HepG2 (cell line): ENCODE data around the gene PRR22. TPM values are rescaled to one million over a fixed set of nuclear protein-coding genes. Genes with fewer than 3 reads are reported as not detected.

ENCODE experiments used
- CEBPG ChIP-seq: IDR thresholded peaks from 2 replicates; pipeline ENCODE4 v1.6.1; 2016
- EHMT2 ChIP-seq: fragments of 200-600 bp; sonication (generic); IDR thresholded peaks from 2 replicates; pipeline ENCODE4 v1.7.0; 2017; ENCODE audit warnings: antibody characterized with exemption, low read depth, low read length, borderline replicate concordance
- JDP2 ChIP-seq: sonication (generic); formaldehyde crosslinking; IDR thresholded peaks from 2 replicates; pipeline ENCODE4 v1.8.1; 2022; ENCODE audit warnings: missing genetic modification reagents, borderline replicate concordance
- SALL2 ChIP-seq: sonication (generic); formaldehyde crosslinking; IDR thresholded peaks from 2 replicates; pipeline ENCODE4 v1.8.1; 2023; ENCODE audit warnings: mild to moderate bottlenecking, missing genetic modification reagents, inconsistent platforms
- SMARCC2 ChIP-seq: fragments of 450-650 bp; IDR thresholded peaks from 2 replicates; pipeline ENCODE4 v1.6.1; 2017; ENCODE audit warnings: antibody characterized with exemption, mild to moderate bottlenecking
- SMARCE1 ChIP-seq: fragments of 450-650 bp; IDR thresholded peaks from 2 replicates; pipeline ENCODE4 v1.6.1; 2017; ENCODE audit warnings: borderline replicate concordance
- SNRNP70 ChIP-seq: fragments of 200-400 bp; formaldehyde crosslinking; IDR thresholded peaks from 2 replicates; pipeline ENCODE4 v1.6.1; 2017; ENCODE audit warnings: mild to moderate bottlenecking, low read depth, low read length, moderate library complexity
- TOPORS ChIP-seq: sonication (generic); formaldehyde crosslinking; IDR thresholded peaks from 2 replicates; pipeline ENCODE4 v1.8.0; 2023; ENCODE audit warnings: mild to moderate bottlenecking, missing genetic modification reagents
- ZNF234 ChIP-seq: sonication (generic); formaldehyde crosslinking; conservative IDR thresholded peaks from 2 replicates; pipeline ENCODE4 v1.5.1; 2020; ENCODE audit warnings: mild to moderate bottlenecking, missing genetic modification reagents
- ZNF484 ChIP-seq: sonication (generic); formaldehyde crosslinking; IDR thresholded peaks from 2 replicates; pipeline ENCODE4 v1.5.1; 2020; ENCODE audit warnings: mild to moderate bottlenecking, low read depth, missing genetic modification reagents, borderline replicate concordance
- ZNF564 ChIP-seq: sonication (generic); formaldehyde crosslinking; IDR thresholded peaks from 2 replicates; pipeline ENCODE4 v1.8.1; 2023; ENCODE audit warnings: mild to moderate bottlenecking, missing genetic modification reagents
- ZNF674 ChIP-seq: sonication (generic); formaldehyde crosslinking; IDR thresholded peaks from 2 replicates; pipeline ENCODE4 v1.5.0; 2020; ENCODE audit warnings: low read depth, mild to moderate bottlenecking, missing genetic modification reagents
- ZNF720 ChIP-seq: sonication (generic); formaldehyde crosslinking; IDR thresholded peaks from 2 replicates; pipeline ENCODE4 v1.4.0; 2020; ENCODE audit warnings: missing genetic modification reagents
- ZNF724P ChIP-seq: sonication (generic); formaldehyde crosslinking; IDR thresholded peaks from 2 replicates; pipeline ENCODE4 v1.8.0; 2022; ENCODE audit warnings: missing genetic modification reagents, borderline replicate concordance
- ZSCAN21 ChIP-seq: sonication (generic); formaldehyde crosslinking; IDR thresholded peaks from 2 replicates; pipeline ENCODE4 v1.8.0; 2022; ENCODE audit warnings: mild to moderate bottlenecking, missing genetic modification reagents, moderate library complexity, borderline replicate concordance
- ZSCAN29 ChIP-seq: sonication (generic); formaldehyde crosslinking; conservative IDR thresholded peaks from 2 replicates; pipeline ENCODE4 v1.4.0; 2020; ENCODE audit warnings: mild to moderate bottlenecking, missing genetic modification reagents
- polyA plus RNA-seq, 8 experiments: library from polyadenylated mRNA; depleted of rRNA in 3 of 8; stranded (reverse) in 7 of 8; unstranded in 1 of 8; fragments of >200 nt; fragmentation: Illumina TruSeq in 4 of 8; extraction: Trizol in 4 of 8; gene quantifications; 2 replicates each; pipeline versions ENCODE4 v1.2.1 to v1.2.3, GENCODE V29; 2011 to 2016; ENCODE audit warnings: low read depth in 4 of 8, missing spikeins in 1 of 8, mixed read lengths in 1 of 8; ENCODE audit not compliant: insufficient read depth in 1 of 8
- total RNA-seq, 5 experiments: library from RNA; depleted of rRNA; stranded (reverse); fragments of >200 nt; fragmentation: Illumina TruSeq; extraction: Trizol; gene quantifications; 2 replicates each; pipeline ENCODE4 v1.2.3, GENCODE V29; 2016; ENCODE audit warnings: low read depth in 1 of 5
- TF ChIP-seq, protein P1 (sequence below): sonication (generic); formaldehyde crosslinking; IDR thresholded peaks from 2 replicates; pipeline ENCODE4 v1.8.0; 2022; ENCODE audit warnings: mild to moderate bottlenecking, missing genetic modification reagents, moderate library complexity
- TF ChIP-seq, protein P2 (sequence below): sonication (generic); formaldehyde crosslinking; IDR thresholded peaks from 2 replicates; pipeline ENCODE4 v1.4.0; 2020; ENCODE audit warnings: missing genetic modification reagents, mild to moderate bottlenecking, borderline replicate concordance
- TF ChIP-seq, protein P3 (sequence below): sonication (generic); formaldehyde crosslinking; IDR thresholded peaks from 2 replicates; pipeline ENCODE4 v1.5.0; 2020; ENCODE audit warnings: mild to moderate bottlenecking, missing genetic modification reagents, moderate library complexity
- TF ChIP-seq, protein P4 (sequence below): sonication (generic); formaldehyde crosslinking; IDR thresholded peaks from 2 replicates; pipeline ENCODE4 v1.5.0; 2020; ENCODE audit warnings: mild to moderate bottlenecking, missing genetic modification reagents

Gene PRR22
- total and polyA plus RNA-seq, 2 of the 13 experiments (the other 11 are each of a cell fraction or from before 2014, with no cell fraction given) = 0.84 to 2.3 TPM

DNA sequence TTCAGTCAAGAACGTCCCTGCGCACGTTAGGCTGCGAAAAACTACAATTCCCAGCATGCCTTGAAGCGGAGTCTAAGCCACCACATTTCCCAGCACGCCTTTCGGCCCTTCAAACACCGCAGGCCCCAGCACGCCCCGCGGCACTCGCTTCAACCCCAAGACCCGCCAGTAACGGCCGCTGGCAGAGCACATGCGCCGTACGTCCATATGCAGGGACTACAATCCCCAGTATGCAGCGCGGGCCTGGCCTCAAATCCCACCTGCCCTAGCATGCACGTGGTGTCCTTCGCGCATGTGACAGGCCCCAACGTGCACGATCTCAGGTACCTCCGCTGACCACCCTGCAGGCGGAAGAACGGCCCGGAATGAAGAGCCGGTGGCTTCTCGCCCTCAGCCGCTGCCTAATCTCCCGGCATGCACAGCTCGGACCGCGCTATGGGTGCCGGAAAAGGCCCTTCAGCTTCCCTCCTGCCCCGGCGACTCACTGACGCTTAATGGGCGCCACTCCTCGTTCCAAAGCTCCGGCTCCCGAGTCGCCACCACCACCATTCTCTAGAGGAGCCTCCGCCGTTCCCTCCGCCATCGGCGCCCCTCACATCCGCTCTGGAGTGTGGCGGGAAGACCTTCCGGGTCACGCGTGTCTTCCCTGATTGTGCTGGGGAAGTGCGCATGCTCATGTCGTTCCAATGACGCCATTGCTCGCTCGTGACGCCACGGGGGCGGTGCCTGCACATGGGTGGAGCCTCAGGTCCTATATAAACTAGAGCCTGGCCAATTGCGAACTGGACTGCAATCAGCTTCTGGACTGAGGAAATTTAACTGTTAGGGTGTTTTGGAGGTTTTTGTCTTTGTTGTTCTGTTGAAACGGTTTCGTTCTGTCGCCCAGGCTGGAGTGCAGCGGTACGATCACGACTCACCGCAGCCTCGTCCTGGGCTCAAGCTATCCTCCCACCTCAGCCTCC is 6.3 kb upstream of the PRR22 start, which contains the start of gene DUS3L (continued):
- TF ChIP-seq ZNF674 (CRISPR knock-in tag) = no peak
- no peak for TF ChIP-seq SMARCE1
- 0 out of 2 replicates have a peak, but pooled peaks have one; percentile 39 for TF ChIP-seq ZNF720 (CRISPR knock-in tag)
- TF ChIP-seq, protein P1, sequence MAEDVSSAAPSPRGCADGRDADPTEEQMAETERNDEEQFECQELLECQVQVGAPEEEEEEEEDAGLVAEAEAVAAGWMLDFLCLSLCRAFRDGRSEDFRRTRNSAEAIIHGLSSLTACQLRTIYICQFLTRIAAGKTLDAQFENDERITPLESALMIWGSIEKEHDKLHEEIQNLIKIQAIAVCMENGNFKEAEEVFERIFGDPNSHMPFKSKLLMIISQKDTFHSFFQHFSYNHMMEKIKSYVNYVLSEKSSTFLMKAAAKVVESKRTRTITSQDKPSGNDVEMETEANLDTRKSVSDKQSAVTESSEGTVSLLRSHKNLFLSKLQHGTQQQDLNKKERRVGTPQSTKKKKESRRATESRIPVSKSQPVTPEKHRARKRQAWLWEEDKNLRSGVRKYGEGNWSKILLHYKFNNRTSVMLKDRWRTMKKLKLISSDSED = 0 out of 2 replicates have a peak, but pooled peaks have one; percentile 79
- TF ChIP-seq ZNF234 (CRISPR knock-in tag) = no peak
- no peak; the same call in 1 of the 2 replicates for TF ChIP-seq ZNF564
- TF ChIP-seq ZSCAN29 (CRISPR knock-in tag) = peak; percentile 69; the same call in 1 of the 2 replicates
- 0 out of 2 replicates have a peak, but pooled peaks have one; percentile 22 for TF ChIP-seq ZNF724P (CRISPR knock-in tag)
- peak; percentile 70; the same call in 1 of the 2 replicates for TF ChIP-seq TOPORS (CRISPR knock-in tag)
- TF ChIP-seq ZSCAN21 = peak; percentile 1; the same call in 1 of the 2 replicates
- TF ChIP-seq CEBPG (CRISPR knock-in tag) = peak; percentile 30; the same call in 1 of the 2 replicates
- TF ChIP-seq, protein P2, sequence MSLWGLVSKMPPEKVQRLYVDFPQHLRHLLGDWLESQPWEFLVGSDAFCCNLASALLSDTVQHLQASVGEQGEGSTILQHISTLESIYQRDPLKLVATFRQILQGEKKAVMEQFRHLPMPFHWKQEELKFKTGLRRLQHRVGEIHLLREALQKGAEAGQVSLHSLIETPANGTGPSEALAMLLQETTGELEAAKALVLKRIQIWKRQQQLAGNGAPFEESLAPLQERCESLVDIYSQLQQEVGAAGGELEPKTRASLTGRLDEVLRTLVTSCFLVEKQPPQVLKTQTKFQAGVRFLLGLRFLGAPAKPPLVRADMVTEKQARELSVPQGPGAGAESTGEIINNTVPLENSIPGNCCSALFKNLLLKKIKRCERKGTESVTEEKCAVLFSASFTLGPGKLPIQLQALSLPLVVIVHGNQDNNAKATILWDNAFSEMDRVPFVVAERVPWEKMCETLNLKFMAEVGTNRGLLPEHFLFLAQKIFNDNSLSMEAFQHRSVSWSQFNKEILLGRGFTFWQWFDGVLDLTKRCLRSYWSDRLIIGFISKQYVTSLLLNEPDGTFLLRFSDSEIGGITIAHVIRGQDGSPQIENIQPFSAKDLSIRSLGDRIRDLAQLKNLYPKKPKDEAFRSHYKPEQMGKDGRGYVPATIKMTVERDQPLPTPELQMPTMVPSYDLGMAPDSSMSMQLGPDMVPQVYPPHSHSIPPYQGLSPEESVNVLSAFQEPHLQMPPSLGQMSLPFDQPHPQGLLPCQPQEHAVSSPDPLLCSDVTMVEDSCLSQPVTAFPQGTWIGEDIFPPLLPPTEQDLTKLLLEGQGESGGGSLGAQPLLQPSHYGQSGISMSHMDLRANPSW = no peak; the same call in 1 of the 2 replicates
- TF ChIP-seq SALL2 (CRISPR knock-in tag) = no peak; the same call in 1 of the 2 replicates
- TF ChIP-seq, protein P3, sequence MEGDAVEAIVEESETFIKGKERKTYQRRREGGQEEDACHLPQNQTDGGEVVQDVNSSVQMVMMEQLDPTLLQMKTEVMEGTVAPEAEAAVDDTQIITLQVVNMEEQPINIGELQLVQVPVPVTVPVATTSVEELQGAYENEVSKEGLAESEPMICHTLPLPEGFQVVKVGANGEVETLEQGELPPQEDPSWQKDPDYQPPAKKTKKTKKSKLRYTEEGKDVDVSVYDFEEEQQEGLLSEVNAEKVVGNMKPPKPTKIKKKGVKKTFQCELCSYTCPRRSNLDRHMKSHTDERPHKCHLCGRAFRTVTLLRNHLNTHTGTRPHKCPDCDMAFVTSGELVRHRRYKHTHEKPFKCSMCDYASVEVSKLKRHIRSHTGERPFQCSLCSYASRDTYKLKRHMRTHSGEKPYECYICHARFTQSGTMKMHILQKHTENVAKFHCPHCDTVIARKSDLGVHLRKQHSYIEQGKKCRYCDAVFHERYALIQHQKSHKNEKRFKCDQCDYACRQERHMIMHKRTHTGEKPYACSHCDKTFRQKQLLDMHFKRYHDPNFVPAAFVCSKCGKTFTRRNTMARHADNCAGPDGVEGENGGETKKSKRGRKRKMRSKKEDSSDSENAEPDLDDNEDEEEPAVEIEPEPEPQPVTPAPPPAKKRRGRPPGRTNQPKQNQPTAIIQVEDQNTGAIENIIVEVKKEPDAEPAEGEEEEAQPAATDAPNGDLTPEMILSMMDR (CRISPR knock-in tag) = no peak; the same call in 1 of the 2 replicates
- TF ChIP-seq, protein P4, sequence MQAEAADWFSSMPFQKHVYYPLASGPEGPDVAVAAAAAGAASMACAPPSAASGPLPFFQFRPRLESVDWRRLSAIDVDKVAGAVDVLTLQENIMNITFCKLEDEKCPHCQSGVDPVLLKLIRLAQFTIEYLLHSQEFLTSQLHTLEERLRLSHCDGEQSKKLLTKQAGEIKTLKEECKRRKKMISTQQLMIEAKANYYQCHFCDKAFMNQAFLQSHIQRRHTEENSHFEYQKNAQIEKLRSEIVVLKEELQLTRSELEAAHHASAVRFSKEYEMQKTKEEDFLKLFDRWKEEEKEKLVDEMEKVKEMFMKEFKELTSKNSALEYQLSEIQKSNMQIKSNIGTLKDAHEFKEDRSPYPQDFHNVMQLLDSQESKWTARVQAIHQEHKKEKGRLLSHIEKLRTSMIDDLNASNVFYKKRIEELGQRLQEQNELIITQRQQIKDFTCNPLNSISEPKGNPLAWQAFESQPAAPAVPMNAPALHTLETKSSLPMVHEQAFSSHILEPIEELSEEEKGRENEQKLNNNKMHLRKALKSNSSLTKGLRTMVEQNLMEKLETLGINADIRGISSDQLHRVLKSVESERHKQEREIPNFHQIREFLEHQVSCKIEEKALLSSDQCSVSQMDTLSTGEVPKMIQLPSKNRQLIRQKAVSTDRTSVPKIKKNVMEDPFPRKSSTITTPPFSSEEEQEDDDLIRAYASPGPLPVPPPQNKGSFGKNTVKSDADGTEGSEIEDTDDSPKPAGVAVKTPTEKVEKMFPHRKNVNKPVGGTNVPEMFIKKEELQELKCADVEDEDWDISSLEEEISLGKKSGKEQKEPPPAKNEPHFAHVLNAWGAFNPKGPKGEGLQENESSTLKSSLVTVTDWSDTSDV (CRISPR knock-in tag) = peak; percentile 96; the same call in 1 of the 2 replicates
- TF ChIP-seq EHMT2 = no peak; the same call in 1 of the 2 replicates
- no peak for TF ChIP-seq ZNF484
- TF ChIP-seq JDP2 (CRISPR knock-in tag) = no peak
- TF ChIP-seq SMARCC2 = no peak
- TF ChIP-seq SNRNP70 = no peak
